Measurements from ENCODE around the gene TAS2R5. TPM values are rescaled to one million over a fixed set of nuclear protein-coding genes. Genes with fewer than 3 reads are reported as not detected.
"Not testable (repeated sequence)": the region's sequence is repeated elsewhere in the genome, so short reads cannot be mapped to it uniquely, and the experiment has no call there.

Gene TAS2R5
- under 1 TPM in 1 of 2 donors, not detected in 1; 0.59 TPM for total RNA-seq

- H3K36me3 ChIP-seq: no peaks in the 10 kb centered on the region
- DNase-seq (ENCODE audit: low spot score): no peak
- H3K27ac ChIP-seq: no peak within 1 kb of the TSS
- no peak for TF ChIP-seq CTCF (IDR thresholded peaks at IDR 0.05)
- no peaks in the 10 kb centered on the region for H3K27me3 ChIP-seq
- no peak within 1 kb of the TSS for H3K4me3 ChIP-seq
- no peaks in the 10 kb centered on the region for H3K9me3 ChIP-seq
- H3K4me1 ChIP-seq: no peaks in the 10 kb centered on the region
Observed at GRCh38 chr7:141789917-141790316, at the start of gene TAS2R5. TSS of gene TAS2R5 (plus strand) at chr7:141790217. CDS start at chr7:141790362, 145 bp downstream.

DNA sequence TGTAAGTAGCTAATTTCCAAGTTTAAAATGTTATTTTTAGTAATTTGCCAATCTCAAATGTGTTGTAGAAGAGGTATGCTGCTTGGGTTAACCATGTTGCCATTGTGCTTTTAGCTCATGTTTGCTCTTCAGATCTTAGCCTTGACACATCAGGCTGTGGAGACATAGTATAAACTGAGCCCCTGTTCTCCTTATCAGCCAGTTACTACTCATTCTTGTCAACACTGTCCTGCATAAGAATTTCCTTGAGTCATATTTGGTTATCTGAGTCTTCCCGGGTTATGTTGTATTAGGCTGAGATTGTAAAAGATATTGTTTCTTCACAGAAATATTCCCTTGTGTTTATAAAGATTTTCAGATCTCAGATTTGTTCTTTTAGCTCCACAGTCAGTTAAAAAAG is 47.8 kb upstream of the TAS2R5 start:
- no peak overlapping the region for H3K27ac ChIP-seq
- H3K4me3 ChIP-seq: no peak overlapping the region
- peaks cover 45% of the 10 kb centered on the region for H3K36me3 ChIP-seq
- DNase-seq (ENCODE audit: low spot score): no peak
- H3K9me3 ChIP-seq: no peaks in the 10 kb centered on the region
- TF ChIP-seq CTCF (IDR thresholded peaks at IDR 0.05): no peak
- no peaks in the 10 kb centered on the region for H3K27me3 ChIP-seq
- peaks cover 0 to 24% of the 10 kb centered on the region in 2 donors for H3K4me1 ChIP-seq

DNA sequence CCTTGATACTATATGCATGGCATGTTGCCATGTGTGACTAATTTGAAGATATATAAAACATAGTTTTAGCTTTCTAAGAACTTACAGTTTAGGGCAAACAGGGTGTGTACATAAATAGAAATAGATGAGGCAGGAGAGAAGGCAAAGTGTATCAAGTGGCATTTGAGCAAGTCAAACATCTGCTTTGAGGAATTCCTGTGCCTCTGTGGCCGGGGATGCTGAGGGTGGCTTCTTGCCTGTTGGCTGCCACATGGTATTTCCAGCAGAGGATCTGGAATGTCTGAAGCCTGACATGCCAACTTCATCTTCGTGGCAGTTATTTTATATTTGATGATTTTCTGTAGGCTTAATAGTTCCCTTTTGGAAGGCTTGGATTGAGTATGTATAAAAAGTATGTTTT is 45.9 kb upstream of the TAS2R5 start:
- H3K27me3 ChIP-seq: no peaks in the 10 kb centered on the region
- DNase-seq (ENCODE audit: low spot score): no peak
- no peak overlapping the region for H3K4me3 ChIP-seq
- TF ChIP-seq CTCF (IDR thresholded peaks at IDR 0.05): no peak
- H3K27ac ChIP-seq: no peak overlapping the region
- peaks cover 55% of the 10 kb centered on the region for H3K36me3 ChIP-seq
- no peaks in the 10 kb centered on the region for H3K9me3 ChIP-seq
- peaks cover 0 to 14% of the 10 kb centered on the region in 2 donors for H3K4me1 ChIP-seq

- H3K36me3 ChIP-seq: peaks cover 79% of the 10 kb centered on the region
- H3K27me3 ChIP-seq: no peaks in the 10 kb centered on the region
- DNase-seq (ENCODE audit: low spot score): no peak
- no peak for TF ChIP-seq CTCF (IDR thresholded peaks at IDR 0.05)
- no peaks in the 10 kb centered on the region for H3K4me1 ChIP-seq
- H3K27ac ChIP-seq: no peak overlapping the region
- H3K4me3 ChIP-seq: no peak overlapping the region
- H3K9me3 ChIP-seq: peaks cover 0 to 21% of the 10 kb centered on the region in 2 donors
Observed at GRCh38 chr7:141748396-141748795, 41.6 kb upstream of the TAS2R5 start.

- Histone ChIP-seq H3K9me3 (peaks cover 0 to 21% of the 10 kb centered on the region in 2 donors), H3K36me3 (peaks cover 57% of the 10 kb centered on the region)
- H3K4me1 ChIP-seq; H3K27ac ChIP-seq; DNase-seq (ENCODE audit: low spot score); H3K27me3 ChIP-seq; H3K4me3 ChIP-seq: not testable (repeated sequence)
Observed at GRCh38 chr7:141751904-141752303, 38.1 kb upstream of the TAS2R5 start.

- H3K27me3 ChIP-seq: no peaks in the 10 kb centered on the region
- peaks cover 64% of the 10 kb centered on the region for H3K36me3 ChIP-seq
- no peaks in the 10 kb centered on the region for H3K4me1 ChIP-seq
- H3K27ac ChIP-seq: no peak overlapping the region
- H3K9me3 ChIP-seq: peaks cover 0 to 21% of the 10 kb centered on the region in 2 donors
- DNase-seq (ENCODE audit: low spot score): no peak
- TF ChIP-seq CTCF (IDR thresholded peaks at IDR 0.05): no peak
- no peak overlapping the region for H3K4me3 ChIP-seq
Observed at GRCh38 chr7:141752634-141753033, 37.4 kb upstream of the TAS2R5 start.

Measured in right atrium auricular region (tissue), 2 donors.